Spleen (tissue), 7 donors: ENCODE data around the gene TTC36.

Experiments
- CTCF ChIP-seq, 11 experiments: fragments of 200-600 bp in 7 of 11; fragments of 450-650 bp in 4 of 11; sonication (generic) in 4 of 11; IDR thresholded peaks in 8 of 11; conservative IDR thresholded peaks in 3 of 11; 1 replicate in 7 of 11; 2 replicates in 4 of 11; pipeline versions ENCODE4 v1.4.0 to v1.8.0; 2016 to 2021; ENCODE audit warnings: antibody characterized with exemption in 11 of 11, inconsistent platforms in 4 of 11, mild to moderate bottlenecking in 1 of 11
- POLR2A ChIP-seq, 3 donors: fragments of 450-650 bp; IDR thresholded peaks; one replicate each; pipeline ENCODE4 v1.5.1; 2017; ENCODE audit warnings: antibody characterized with exemption in 3 of 3, mild to moderate bottlenecking in 1 of 3
- POLR2AphosphoS5 ChIP-seq, 3 donors: sonication (generic); formaldehyde crosslinking; IDR thresholded peaks; one replicate each; pipeline ENCODE4 v1.5.1; 2017; ENCODE audit warnings: antibody characterized with exemption in 3 of 3
- donor health status: DM: no; HTN: no; CAD: no; lungs with moderate emphysema.
- donor health status: DM: no; HTN: no; CAD: no.
- donor health status: DM: no; HTN: no; CAD: no.

GRCh38 chr11:118537409-118537980, 10.2 kb downstream of the TTC36 start:
- TF ChIP-seq CTCF (IDR thresholded peaks at IDR 0.05 in 8 of 11, conservative IDR thresholded peaks at IDR 0.05 in 3 of 11) (no peak), POLR2AphosphoS5 (IDR thresholded peaks at IDR 0.05) (no peak), POLR2A (IDR thresholded peaks at IDR 0.05) (no peak)
